ENCODE results near the gene ZNF273.

The ZNF273 gene

DNA sequence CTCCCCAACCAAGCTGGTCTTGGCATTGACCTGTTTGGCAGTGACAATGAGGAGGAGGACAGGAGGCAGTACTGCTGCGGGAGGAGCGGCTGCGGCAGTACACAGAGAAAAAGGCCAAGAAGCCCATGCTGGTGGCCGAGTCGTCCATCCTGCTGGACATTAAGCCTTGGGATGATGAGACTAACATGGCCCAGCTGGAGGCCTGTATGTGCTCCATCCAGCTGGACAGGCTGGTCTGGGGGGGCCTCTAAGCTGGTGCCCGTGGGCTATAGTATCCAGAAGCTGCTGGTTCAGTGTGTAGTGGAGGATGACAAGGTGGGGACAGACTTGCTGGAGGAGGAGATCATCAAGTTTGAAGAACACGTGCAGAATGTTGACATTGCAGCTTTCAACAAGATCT lies 39.1 kb upstream of the ZNF273 start:
- TF ChIP-seq, protein P1, sequence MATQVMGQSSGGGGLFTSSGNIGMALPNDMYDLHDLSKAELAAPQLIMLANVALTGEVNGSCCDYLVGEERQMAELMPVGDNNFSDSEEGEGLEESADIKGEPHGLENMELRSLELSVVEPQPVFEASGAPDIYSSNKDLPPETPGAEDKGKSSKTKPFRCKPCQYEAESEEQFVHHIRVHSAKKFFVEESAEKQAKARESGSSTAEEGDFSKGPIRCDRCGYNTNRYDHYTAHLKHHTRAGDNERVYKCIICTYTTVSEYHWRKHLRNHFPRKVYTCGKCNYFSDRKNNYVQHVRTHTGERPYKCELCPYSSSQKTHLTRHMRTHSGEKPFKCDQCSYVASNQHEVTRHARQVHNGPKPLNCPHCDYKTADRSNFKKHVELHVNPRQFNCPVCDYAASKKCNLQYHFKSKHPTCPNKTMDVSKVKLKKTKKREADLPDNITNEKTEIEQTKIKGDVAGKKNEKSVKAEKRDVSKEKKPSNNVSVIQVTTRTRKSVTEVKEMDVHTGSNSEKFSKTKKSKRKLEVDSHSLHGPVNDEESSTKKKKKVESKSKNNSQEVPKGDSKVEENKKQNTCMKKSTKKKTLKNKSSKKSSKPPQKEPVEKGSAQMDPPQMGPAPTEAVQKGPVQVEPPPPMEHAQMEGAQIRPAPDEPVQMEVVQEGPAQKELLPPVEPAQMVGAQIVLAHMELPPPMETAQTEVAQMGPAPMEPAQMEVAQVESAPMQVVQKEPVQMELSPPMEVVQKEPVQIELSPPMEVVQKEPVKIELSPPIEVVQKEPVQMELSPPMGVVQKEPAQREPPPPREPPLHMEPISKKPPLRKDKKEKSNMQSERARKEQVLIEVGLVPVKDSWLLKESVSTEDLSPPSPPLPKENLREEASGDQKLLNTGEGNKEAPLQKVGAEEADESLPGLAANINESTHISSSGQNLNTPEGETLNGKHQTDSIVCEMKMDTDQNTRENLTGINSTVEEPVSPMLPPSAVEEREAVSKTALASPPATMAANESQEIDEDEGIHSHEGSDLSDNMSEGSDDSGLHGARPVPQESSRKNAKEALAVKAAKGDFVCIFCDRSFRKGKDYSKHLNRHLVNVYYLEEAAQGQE (IDR thresholded peaks at IDR 0.05; ENCODE audit: insufficient read depth in 1 of 2, low read depth in 2 of 2, low read length in 2 of 2) = no peak

DNA sequence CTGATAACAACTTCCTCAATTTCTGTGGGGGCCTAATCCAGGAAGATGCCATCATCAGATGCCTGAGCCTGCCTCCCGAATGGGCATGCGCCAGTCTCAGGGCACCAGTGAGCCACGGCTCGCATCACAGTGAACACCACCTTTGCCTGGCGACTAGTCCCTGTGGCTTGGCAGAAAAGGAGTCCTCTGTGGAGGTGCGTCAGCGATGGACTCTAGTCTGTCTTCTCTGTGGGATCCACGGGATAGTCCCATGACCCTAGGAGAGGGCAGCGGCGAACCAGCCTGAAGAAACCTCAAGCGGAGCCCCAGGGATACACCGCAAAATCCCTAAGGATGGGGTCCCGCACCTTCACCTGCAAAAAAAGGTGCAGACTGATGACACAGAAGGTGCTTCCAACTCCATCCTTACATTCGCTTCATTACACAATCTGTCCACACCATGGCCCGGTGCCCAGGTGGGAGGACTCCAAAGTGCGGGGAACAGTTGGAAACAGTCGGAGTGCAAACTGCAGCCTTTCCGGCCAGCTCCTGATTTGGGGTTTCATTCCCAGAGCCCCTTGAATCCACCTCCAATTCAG lies 35.1 kb upstream of the ZNF273 start:
- TF ChIP-seq SIN3A (IDR thresholded peaks at IDR 0.05; ENCODE audit: borderline replicate concordance, insufficient read depth, low read length) (no peak), FOXP2 (optimal IDR thresholded peaks at IDR 0.05; ENCODE audit: borderline replicate concordance, extremely low read depth, extremely low read length, insufficient read depth) (no peak), TAF1 (IDR thresholded peaks at IDR 0.05; ENCODE audit: borderline replicate concordance, insufficient read depth, low read length) (no peak), POLR2AphosphoS5 (IDR thresholded peaks at IDR 0.05; ENCODE audit: low read depth, low read length) (no peak)
- TF ChIP-seq, protein P1 (IDR thresholded peaks at IDR 0.05; ENCODE audit: insufficient read depth in 1 of 2, low read depth in 2 of 2, low read length in 2 of 2) = no peak

DNA sequence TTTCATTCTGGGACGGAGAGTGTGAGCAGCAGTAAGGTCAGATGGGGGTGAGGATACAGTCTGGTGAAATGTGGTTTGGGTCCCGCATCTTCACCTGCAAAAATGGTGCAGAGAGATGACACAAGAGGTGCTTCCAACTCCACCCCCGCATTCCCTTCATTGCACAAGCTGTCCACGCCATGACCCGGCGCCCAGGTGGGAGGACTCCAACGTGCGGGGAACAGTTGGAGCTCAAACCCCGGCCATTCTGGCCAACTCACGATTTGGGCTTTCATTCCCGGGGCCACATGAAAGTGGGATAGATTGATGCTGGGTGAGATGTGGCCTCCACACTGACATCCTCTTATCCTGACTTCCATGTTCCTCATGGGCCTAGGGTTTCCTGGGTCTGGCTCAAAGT lies 34.6 kb upstream of the ZNF273 start:
- TF ChIP-seq, protein P1 (IDR thresholded peaks at IDR 0.05; ENCODE audit: insufficient read depth in 1 of 2, low read depth in 2 of 2, low read length in 2 of 2) = no peak
- no peak for TF ChIP-seq TAF1 (IDR thresholded peaks at IDR 0.05; ENCODE audit: borderline replicate concordance, insufficient read depth, low read length)
- no peak for TF ChIP-seq POLR2AphosphoS5 (IDR thresholded peaks at IDR 0.05; ENCODE audit: low read depth, low read length)
- no peak for TF ChIP-seq FOXP2 (optimal IDR thresholded peaks at IDR 0.05; ENCODE audit: borderline replicate concordance, extremely low read depth, extremely low read length, insufficient read depth)
- no peak for TF ChIP-seq SIN3A (IDR thresholded peaks at IDR 0.05; ENCODE audit: borderline replicate concordance, insufficient read depth, low read length)

DNA sequence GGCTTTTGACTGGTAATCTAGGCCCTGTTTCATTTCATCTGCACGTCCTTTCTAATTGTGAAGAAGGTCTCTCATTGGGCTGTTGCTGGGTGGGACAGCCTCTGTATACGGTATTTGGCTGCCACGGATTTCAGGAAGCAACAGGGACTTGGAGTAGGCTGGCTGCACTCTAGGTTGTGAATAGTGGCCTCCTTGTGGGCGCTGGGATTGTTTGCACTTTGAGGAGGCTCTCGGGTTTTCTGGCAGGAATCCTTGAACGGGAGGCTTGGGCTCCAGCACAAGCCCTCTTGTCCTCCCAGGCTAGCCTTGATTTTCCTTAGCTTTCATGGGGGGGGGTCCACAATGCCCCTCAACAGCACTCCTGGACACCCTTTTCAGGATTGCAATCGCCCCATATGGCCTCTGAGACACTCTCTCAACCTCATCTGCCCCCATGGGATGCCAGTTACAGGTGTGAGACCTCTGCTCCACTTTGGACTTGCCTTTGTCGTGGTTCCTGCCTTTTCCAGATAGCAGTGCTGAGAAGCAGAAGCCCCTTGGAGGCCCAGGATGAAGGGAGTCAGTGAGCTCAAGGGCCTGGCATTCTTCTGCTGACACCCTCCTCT lies 33.9 kb upstream of the ZNF273 start:
- TF ChIP-seq SIN3A (IDR thresholded peaks at IDR 0.05; ENCODE audit: borderline replicate concordance, insufficient read depth, low read length) = no peak
- no peak for TF ChIP-seq POLR2AphosphoS5 (IDR thresholded peaks at IDR 0.05; ENCODE audit: low read depth, low read length)
- TF ChIP-seq FOXP2 (optimal IDR thresholded peaks at IDR 0.05; ENCODE audit: borderline replicate concordance, extremely low read depth, extremely low read length, insufficient read depth) = no peak
- TF ChIP-seq, protein P1 (IDR thresholded peaks at IDR 0.05; ENCODE audit: insufficient read depth in 1 of 2, low read depth in 2 of 2, low read length in 2 of 2) = no peak

All from PFSK-1 (cell line).